HCT116 (cell line): ENCODE results near the gene TRMT10B. TPM values are rescaled to one million over a fixed set of nuclear protein-coding genes. Genes with fewer than 3 reads are reported as not detected.

Experiments
- ATAC-seq: fragments of 200-7000 bp; cut with Tn5 transposase; 2 replicates; pipeline ENCODE4 v1.9.1; 2020; ENCODE audit warnings: mild to moderate bottlenecking, moderate library complexity
- BruUV-seq: library from RNA; stranded (reverse); fragments of 400-500 nt; replicated peaks from 2 replicates; lab custom pipeline; 2021; lab: Mats Ljungman, UMichigan
- CTCF ChIA-PET: fragments of 300-600 bp; sonication (Branson Sonifier 250); formaldehyde crosslinking; loops from one replicate; lab custom pipeline; 2021; ENCODE audit warnings: antibody characterized with exemption; lab: Charles Lee
- POLR2A ChIA-PET: fragments of 300-600, 350-600 bp; sonication (Branson Sonifier 250); formaldehyde crosslinking; loops from one replicate; lab custom pipeline; 2021; ENCODE audit warnings: antibody characterized with exemption; lab: Charles Lee
- RAD21 ChIA-PET, 2 experiments: fragments of 300-600 bp; sonication (Branson Sonifier 250); formaldehyde crosslinking; loops; one replicate each; lab custom pipeline; 2023; ENCODE audit warnings: low total read pairs in 2 of 2; ENCODE audit not compliant: uncharacterized antibody in 2 of 2, unreplicated experiment in 2 of 2, low non-redundant PET in 1 of 2; lab: Charles Lee
- DNase-seq: peaks from one replicate; pipeline ENCODE4 v3.0.0-alpha.2; 2010; ENCODE audit warnings: low read depth, low spot score
- H2AFZ ChIP-seq: fragments of 200-600 bp; shearing (Covaris generic), sonication (generic); 2 replicates; pipeline ENCODE4 v1.6.1; 2017; ENCODE audit warnings: low read depth, mixed run types, mixed read lengths, antibody characterized with exemption, low read length; ENCODE audit not compliant: poor library complexity, severe bottlenecking
- H3K27ac ChIP-seq: 2 replicates; pipeline ENCODE4 v1.5.1; 2012; ENCODE audit warnings: low read depth, low read length
- H3K27me3 ChIP-seq: fragments of 200-600 bp; sonication (generic); 2 replicates; pipeline ENCODE4 v1.6.1; 2016; ENCODE audit warnings: mixed run types, low read length, mixed read lengths; ENCODE audit not compliant: insufficient read depth
- H3K36me3 ChIP-seq, 2 experiments: fragments of 200-500 bp in 1 of 2; fragments of 200-600 bp in 1 of 2; sonication (Bioruptor generic) in 1 of 2; sonication (generic) in 1 of 2; 2 replicates each; pipeline versions ENCODE4 v1.5.1 to v1.6.1; 2014 to 2016; ENCODE audit warnings: low read length in 2 of 2, inconsistent platforms in 1 of 2, mixed read lengths in 1 of 2, mixed run types in 1 of 2; ENCODE audit not compliant: insufficient read depth in 2 of 2, control insufficient read depth in 1 of 2
- H3K4me1 ChIP-seq, 2 experiments: fragments of 200-600 bp in 1 of 2; sonication (generic) in 1 of 2; 2 replicates each; pipeline versions ENCODE4 v1.5.1 to v1.6.1; 2012 to 2017; ENCODE audit warnings: low read length in 2 of 2, inconsistent platforms in 1 of 2, mild to moderate bottlenecking in 1 of 2, mixed read lengths in 1 of 2, mixed run types in 1 of 2, moderate library complexity in 1 of 2; ENCODE audit not compliant: insufficient read depth in 2 of 2, control insufficient read depth in 1 of 2
- H3K4me2 ChIP-seq: fragments of 200-600 bp; sonication (generic); 2 replicates; pipeline ENCODE4 v1.6.1; 2017; ENCODE audit warnings: mixed run types, low read length, mixed read lengths
- H3K4me3 ChIP-seq, 2 experiments: fragments of 200-600 bp in 1 of 2; sonication (generic) in 1 of 2; replicated peaks in 1 of 2; 2 replicates each; pipeline ENCODE4 v1.5.1; 2011 to 2016; ENCODE audit warnings: low read length in 2 of 2, control low read depth in 1 of 2, low read depth in 1 of 2, mild to moderate bottlenecking in 1 of 2, mixed read lengths in 1 of 2, mixed run types in 1 of 2
- H3K79me2 ChIP-seq: fragments of 200-600 bp; sonication (generic); 2 replicates; pipeline ENCODE4 v1.6.1; 2017; ENCODE audit warnings: mild to moderate bottlenecking, mixed run types, low read length, moderate library complexity, mixed read lengths; ENCODE audit not compliant: insufficient read depth
- H3K9ac ChIP-seq: fragments of 200-600 bp; sonication (generic); 2 replicates; pipeline ENCODE4 v1.6.1; 2016; ENCODE audit warnings: low read length, mixed read lengths
- H3K9me2 ChIP-seq: fragments of 200-600 bp; sonication (generic), shearing (Covaris generic); 2 replicates; pipeline ENCODE4 v1.6.1; 2017; ENCODE audit warnings: mixed run types, mild to moderate bottlenecking, moderate library complexity; ENCODE audit not compliant: insufficient read depth
- H3K9me3 ChIP-seq, 2 experiments: fragments of 200-500 bp in 1 of 2; fragments of 200-600 bp in 1 of 2; sonication (Bioruptor generic) in 1 of 2; sonication (generic) in 1 of 2; 2 replicates each; pipeline ENCODE4 v1.6.1; 2014 to 2017; ENCODE audit warnings: low read length in 2 of 2, mixed read lengths in 2 of 2, inconsistent platforms in 1 of 2, low read depth in 1 of 2, mild to moderate bottlenecking in 1 of 2, mixed run types in 1 of 2, moderate library complexity in 1 of 2; ENCODE audit not compliant: control insufficient read depth in 1 of 2, insufficient read depth in 1 of 2
- H4K20me1 ChIP-seq: fragments of 200-600 bp; sonication (generic), shearing (Covaris generic); 2 replicates; pipeline ENCODE4 v1.6.1; 2017; ENCODE audit warnings: mixed run types, mild to moderate bottlenecking, moderate library complexity; ENCODE audit not compliant: insufficient read depth
- ATF3 ChIP-seq: IDR thresholded peaks from 2 replicates; pipeline ENCODE4 v1.6.1; 2012
- CBX3 ChIP-seq: IDR thresholded peaks from 2 replicates; pipeline ENCODE4 v1.6.1; 2012; ENCODE audit warnings: low read depth
- CEBPB ChIP-seq: IDR thresholded peaks from 2 replicates; pipeline ENCODE4 v1.6.1; 2012; ENCODE audit warnings: low read depth
- CTCF ChIP-seq, 3 experiments: fragments of 200-600 bp in 1 of 3; sonication (generic) in 1 of 3; IDR thresholded peaks in 2 of 3; conservative IDR thresholded peaks in 1 of 3; 2 replicates each; pipeline ENCODE4 v1.5.1; 2012 to 2017; ENCODE audit warnings: low read depth in 2 of 3, low read length in 2 of 3, antibody characterized with exemption in 1 of 3, borderline replicate concordance in 1 of 3, control low read depth in 1 of 3, mild to moderate bottlenecking in 1 of 3, mixed read lengths in 1 of 3, mixed run types in 1 of 3, moderate library complexity in 1 of 3; ENCODE audit not compliant: insufficient read depth in 1 of 3
- EGR1 ChIP-seq: IDR thresholded peaks from 2 replicates; pipeline ENCODE4 v1.6.1; 2012; ENCODE audit warnings: low read depth
- ELF1 ChIP-seq: IDR thresholded peaks from 2 replicates; pipeline ENCODE4 v1.6.1; 2012; ENCODE audit warnings: low read depth, borderline replicate concordance
- EZH2 ChIP-seq: fragments of 200-600 bp; sonication (generic); IDR thresholded peaks from 2 replicates; pipeline ENCODE4 v1.6.1; 2017; ENCODE audit warnings: antibody characterized with exemption, mixed run types
- EZH2phosphoT487 ChIP-seq: fragments of 200-600 bp; IDR thresholded peaks from 2 replicates; pipeline ENCODE4 v1.6.1; 2018; ENCODE audit warnings: antibody characterized with exemption, borderline replicate concordance
- FOSL1 ChIP-seq: IDR thresholded peaks from 2 replicates; pipeline ENCODE4 v1.6.1; 2012; ENCODE audit warnings: low read depth
- JUND ChIP-seq: IDR thresholded peaks from 2 replicates; pipeline ENCODE4 v1.6.1; 2012
- MAX ChIP-seq: IDR thresholded peaks from 2 replicates; pipeline ENCODE4 v1.6.1; 2012
- POLR2AphosphoS5 ChIP-seq: IDR thresholded peaks from 2 replicates; pipeline ENCODE4 v1.6.1; 2011; ENCODE audit warnings: mild to moderate bottlenecking, low read depth, low read length, moderate library complexity
- RAD21 ChIP-seq: IDR thresholded peaks from 2 replicates; pipeline ENCODE4 v1.6.1; 2012; ENCODE audit warnings: low read depth, mild to moderate bottlenecking
- REST ChIP-seq: IDR thresholded peaks from 2 replicates; pipeline ENCODE4 v1.6.1; 2012; ENCODE audit warnings: low read depth
- SIN3A ChIP-seq: IDR thresholded peaks from 2 replicates; pipeline ENCODE4 v1.6.1; 2012; ENCODE audit warnings: low read depth
- SP1 ChIP-seq: IDR thresholded peaks from 2 replicates; pipeline ENCODE4 v1.6.1; 2012; ENCODE audit warnings: low read depth
- TCF7L2 ChIP-seq: IDR thresholded peaks from 2 replicates; pipeline ENCODE4 v1.7.0; 2011; ENCODE audit warnings: borderline replicate concordance, inconsistent platforms; ENCODE audit not compliant: insufficient read depth, insufficient read length; ENCODE audit errors: extremely low read depth
- YY1 ChIP-seq: IDR thresholded peaks from 2 replicates; pipeline ENCODE4 v1.6.1; 2011; ENCODE audit warnings: low read length, low read depth, moderate library complexity, mild to moderate bottlenecking; ENCODE audit not compliant: insufficient replicate concordance; ENCODE audit errors: extremely low read depth
- ZBTB33 ChIP-seq: IDR thresholded peaks from 2 replicates; pipeline ENCODE4 v1.6.1; 2011; ENCODE audit warnings: mild to moderate bottlenecking, low read length, moderate library complexity; ENCODE audit not compliant: insufficient replicate concordance; ENCODE audit errors: extremely low read depth
- ZFX ChIP-seq: fragments of 450-650 bp; IDR thresholded peaks from 2 replicates; pipeline ENCODE4 v1.6.1; 2017
- ZNF274 ChIP-seq: fragments of 200-500 bp; sonication (Bioruptor generic); IDR thresholded peaks from 2 replicates; pipeline ENCODE4 v1.6.1; 2014; ENCODE audit warnings: mild to moderate bottlenecking, low read depth, low read length, inconsistent platforms
- intact Hi-C: fragments of 100-400 bp; cut with micrococcal nuclease; formaldehyde crosslinking; loops from 2 replicates; pipeline ENCODE4 v1.10.0; 2022
- total RNA-seq: library from RNA; stranded (reverse); gene quantifications from one replicate; pipeline ENCODE4 v1.2.1, GENCODE V29; 2021; ENCODE audit not compliant: unreplicated experiment

TRMT10B gene
- total RNA-seq, 1 experiment from 2014 or later: 5.5 TPM

- DNase-seq: peak; percentile 59
- no peak overlapping the region for H3K9ac ChIP-seq
- no peaks in the 10 kb centered on the region for H3K9me2 ChIP-seq
- H3K9me3 ChIP-seq: no peaks in the 10 kb centered on the region
- H3K27ac ChIP-seq: no peak overlapping the region
- H3K4me2 ChIP-seq: no peak overlapping the region
- no peaks in the 10 kb centered on the region for H3K79me2 ChIP-seq
- peak overlapping the region; percentile 73 for H2AFZ ChIP-seq
- no peaks in the 10 kb centered on the region for H4K20me1 ChIP-seq
- POLR2A ChIA-PET: no interaction called here
- ATAC-seq: peak; percentile 96
- RAD21 ChIA-PET: no interaction called here
- CTCF ChIA-PET: no interaction called here
- BruUV-seq: no TSS peak
- no peak overlapping the region for H3K4me3 ChIP-seq
- intact Hi-C loops: loop anchor here (2.0 to 10.0 kb wide), 3 partner anchors 165 to 615 kb away; partner anchors contain the start of gene POLR1E
- no peaks in the 10 kb centered on the region for H3K36me3 ChIP-seq
- H3K27me3 ChIP-seq: no peaks in the 10 kb centered on the region
- no peaks in the 10 kb centered on the region for H3K4me1 ChIP-seq
- no peak for TF ChIP-seq ZFX
- TF ChIP-seq JUND: no peak
- no peak for TF ChIP-seq YY1
- TF ChIP-seq CTCF (IDR thresholded peaks at IDR 0.05 in 2 of 3, conservative IDR thresholded peaks at IDR 0.05 in 1 of 3; ENCODE audit: borderline replicate concordance in 1 of 3, insufficient read depth in 1 of 3, low read depth in 2 of 3, low read length in 2 of 3): peak; percentile 92 to 96 (median 94)
- TF ChIP-seq POLR2AphosphoS5: no peak
- TF ChIP-seq ZBTB33: no peak
- TF ChIP-seq EZH2: no peak
- no peak for TF ChIP-seq EGR1
- no peak for TF ChIP-seq REST
- TF ChIP-seq SIN3A: no peak
- TF ChIP-seq RAD21: peak; percentile 88
- no peak for TF ChIP-seq ZNF274
- no peak for TF ChIP-seq CEBPB
- no peak for TF ChIP-seq FOSL1
- TF ChIP-seq CBX3: no peak
- no peak for TF ChIP-seq TCF7L2
- TF ChIP-seq EZH2phosphoT487: no peak
- TF ChIP-seq SP1: no peak
- TF ChIP-seq ELF1: no peak
- TF ChIP-seq ATF3: no peak
- peak; percentile 63; the same call in 1 of the 2 replicates for TF ChIP-seq MAX
Measured at GRCh38 chr9:37747271-37747753, 6.3 kb upstream of the TRMT10B start.
